Measurements from ENCODE around the gene ATF3.

- no peak for TF ChIP-seq CTCF (IDR thresholded peaks at IDR 0.05)
- no peak for TF ChIP-seq POLR2A (IDR thresholded peaks at IDR 0.05)
Measured at GRCh38 chr1:212648431-212648830, 39.9 kb downstream of the ATF3 start.
